ENCODE results near the gene PUSL1. TPM values are rescaled to one million over a fixed set of nuclear protein-coding genes. Genes with fewer than 3 reads are reported as not detected.

PUSL1 gene
- total RNA-seq, 2 experiments from 2014 or later, result 31.3 to 57.1 TPM

DNA sequence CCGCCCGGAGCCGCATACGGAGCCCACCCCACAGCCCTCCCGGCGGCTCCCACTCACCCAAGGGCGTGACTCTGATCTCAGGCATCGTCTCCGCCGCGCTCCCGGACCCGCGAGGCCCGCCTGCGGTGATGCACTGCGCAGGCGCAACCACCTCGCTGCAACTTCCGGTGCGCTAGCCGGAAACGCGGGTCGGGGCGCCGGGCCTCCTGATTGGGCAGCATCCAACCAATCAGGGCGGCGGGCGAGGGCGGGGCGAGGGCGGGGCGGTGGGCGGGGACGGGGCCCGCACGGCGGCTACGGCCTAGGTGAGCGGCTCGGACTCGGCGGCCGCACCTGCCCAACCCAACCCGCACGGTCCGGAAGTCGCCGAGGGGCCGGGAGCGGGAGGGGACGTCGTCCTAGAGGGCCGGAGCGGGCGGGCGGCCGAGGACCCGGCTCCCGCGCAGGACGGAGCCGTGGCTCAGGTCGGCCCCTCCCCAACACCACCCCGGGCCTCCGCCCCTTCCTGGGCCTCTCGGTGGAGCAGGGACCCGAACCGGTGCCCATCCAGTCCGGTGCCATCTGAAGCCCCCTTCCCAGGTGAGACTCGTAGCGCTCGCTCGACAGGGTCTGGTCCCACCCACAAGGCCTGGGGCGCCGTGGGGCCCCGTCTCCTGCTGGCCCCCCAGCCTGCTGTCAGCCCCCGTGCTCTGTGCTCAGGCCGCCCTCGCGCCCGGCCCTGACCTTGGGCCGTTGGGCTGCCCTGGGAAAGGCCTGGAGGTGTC, 16.3 kb downstream of the PUSL1 start, which contains the start of the genes CPTP and INTS11:
Gene CPTP (plus strand): TSS at position 279 of the 764 bp plus-strand sequence. CDS start 2,109 bp downstream, outside the sequence.
Gene INTS11 (minus strand): TSS at position 137 of the 764 bp plus-strand sequence. CDS start 52 bp downstream, at position 85.
- H3K9me2 ChIP-seq (ENCODE audit: insufficient read depth, low read length), result no peaks in the 10 kb centered on the region
- no peak for TF ChIP-seq EZH2phosphoT487 (IDR thresholded peaks at IDR 0.05; ENCODE audit: borderline replicate concordance, low read depth, low read length)
- TF ChIP-seq, protein P1, sequence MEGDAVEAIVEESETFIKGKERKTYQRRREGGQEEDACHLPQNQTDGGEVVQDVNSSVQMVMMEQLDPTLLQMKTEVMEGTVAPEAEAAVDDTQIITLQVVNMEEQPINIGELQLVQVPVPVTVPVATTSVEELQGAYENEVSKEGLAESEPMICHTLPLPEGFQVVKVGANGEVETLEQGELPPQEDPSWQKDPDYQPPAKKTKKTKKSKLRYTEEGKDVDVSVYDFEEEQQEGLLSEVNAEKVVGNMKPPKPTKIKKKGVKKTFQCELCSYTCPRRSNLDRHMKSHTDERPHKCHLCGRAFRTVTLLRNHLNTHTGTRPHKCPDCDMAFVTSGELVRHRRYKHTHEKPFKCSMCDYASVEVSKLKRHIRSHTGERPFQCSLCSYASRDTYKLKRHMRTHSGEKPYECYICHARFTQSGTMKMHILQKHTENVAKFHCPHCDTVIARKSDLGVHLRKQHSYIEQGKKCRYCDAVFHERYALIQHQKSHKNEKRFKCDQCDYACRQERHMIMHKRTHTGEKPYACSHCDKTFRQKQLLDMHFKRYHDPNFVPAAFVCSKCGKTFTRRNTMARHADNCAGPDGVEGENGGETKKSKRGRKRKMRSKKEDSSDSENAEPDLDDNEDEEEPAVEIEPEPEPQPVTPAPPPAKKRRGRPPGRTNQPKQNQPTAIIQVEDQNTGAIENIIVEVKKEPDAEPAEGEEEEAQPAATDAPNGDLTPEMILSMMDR (conservative IDR thresholded peaks at IDR 0.05; ENCODE audit: low read length), result no peak
- peaks cover 25% of the 10 kb centered on the region for H3K4me1 ChIP-seq (ENCODE audit: insufficient read depth, low read length, poor library complexity, severe bottlenecking)
- peak within 1 kb of the TSS; percentile 84 for H3K4me3 ChIP-seq (ENCODE audit: low read depth, low read length, poor library complexity, severe bottlenecking)
- ChIA-PET CTCF (ENCODE audit: unreplicated experiment) (no interaction called here), POLR2A (no interaction called here)
- peak within 1 kb of the TSS; percentile 95 for H3K4me2 ChIP-seq (ENCODE audit: low read length)
- DNase-seq (ENCODE audit: low spot score), result peak; percentile 96
- BruUV-seq (replicated peaks), result no TSS peak
- H2AFZ ChIP-seq (ENCODE audit: low read length), result peak within 1 kb of the TSS; percentile 28; the same call in 1 of the 2 replicates
- intact Hi-C loops (cut with micrococcal nuclease; ENCODE audit: unreplicated experiment), result loop anchor here (2.0 kb wide), 2 partner anchors 16 to 50 kb away; partner anchors contain the start of genes AURKAIP1 and PUSL1
- peak within 1 kb of the TSS; percentile 36 for H3K27ac ChIP-seq (ENCODE audit: low read depth, low read length, poor library complexity, severe bottlenecking)
- peaks cover 3% of the 10 kb centered on the region; the same call in 1 of the 2 replicates for H4K20me1 ChIP-seq (ENCODE audit: insufficient read depth, low read length)
- H3K79me2 ChIP-seq (ENCODE audit: insufficient read depth, low read depth, low read length), result peaks cover 43% of the 10 kb centered on the region
- peaks cover 46% of the 10 kb centered on the region; the same call in 1 of the 2 replicates for H3K36me3 ChIP-seq (ENCODE audit: insufficient read depth, low read length)
- H3K9me3 ChIP-seq (ENCODE audit: low read length), result no peaks in the 10 kb centered on the region

DNA sequence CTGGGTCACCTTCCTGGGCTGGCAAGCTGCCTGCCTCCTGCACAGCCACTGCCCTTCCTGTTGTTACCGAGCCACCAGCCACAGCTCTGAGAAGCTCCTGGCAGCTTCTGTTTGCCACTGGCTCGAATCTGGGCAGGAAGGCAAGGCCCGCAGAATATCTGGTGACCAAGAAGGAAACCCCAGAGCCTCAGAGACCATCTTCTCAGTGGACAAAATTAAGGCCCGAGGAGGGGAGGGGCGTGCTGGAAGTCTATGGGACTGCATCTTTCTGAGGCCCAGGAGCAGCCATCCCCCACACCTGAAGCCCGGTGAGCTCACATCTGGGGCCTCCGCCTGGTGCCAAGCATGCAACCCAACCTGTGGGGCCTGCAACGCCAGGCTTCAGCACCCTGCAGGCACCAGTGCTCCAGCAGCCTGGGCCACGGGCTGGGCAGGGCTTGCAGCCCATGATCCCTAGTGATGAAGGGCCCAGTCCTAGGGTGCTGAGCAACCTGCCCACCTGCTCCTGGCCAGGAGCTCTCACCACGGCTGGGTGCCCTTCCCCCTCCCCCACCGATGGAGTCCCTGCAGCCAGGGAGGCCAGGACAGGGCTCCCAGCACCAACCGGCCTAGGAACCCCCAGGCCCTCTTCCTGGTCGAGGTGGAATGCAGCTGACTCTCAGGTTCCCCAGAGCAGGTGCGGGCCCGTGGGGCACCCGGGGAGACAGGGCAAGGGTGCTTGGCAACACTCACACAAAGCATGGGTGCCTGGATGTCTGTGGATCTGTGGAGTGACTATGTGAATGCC, 17.1 kb downstream of the PUSL1 start:
- ChIA-PET CTCF (ENCODE audit: unreplicated experiment) (no interaction called here), POLR2A (no interaction called here)
- H3K4me2 ChIP-seq (ENCODE audit: low read length), result peak overlapping the region; percentile 95
- H3K27ac ChIP-seq (ENCODE audit: low read depth, low read length, poor library complexity, severe bottlenecking), result peak overlapping the region; percentile 36
- H3K9me2 ChIP-seq (ENCODE audit: insufficient read depth, low read length), result no peaks in the 10 kb centered on the region
- peaks cover 25% of the 10 kb centered on the region for H3K4me1 ChIP-seq (ENCODE audit: insufficient read depth, low read length, poor library complexity, severe bottlenecking)
- no peak for TF ChIP-seq EZH2phosphoT487 (IDR thresholded peaks at IDR 0.05; ENCODE audit: borderline replicate concordance, low read depth, low read length)
- TF ChIP-seq, protein P1 (conservative IDR thresholded peaks at IDR 0.05; ENCODE audit: low read length), result no peak
- no peak overlapping the region for H2AFZ ChIP-seq (ENCODE audit: low read length)
- peak overlapping the region; percentile 84 for H3K4me3 ChIP-seq (ENCODE audit: low read depth, low read length, poor library complexity, severe bottlenecking)
- H3K79me2 ChIP-seq (ENCODE audit: insufficient read depth, low read depth, low read length), result peaks cover 40% of the 10 kb centered on the region
- no TSS peak for BruUV-seq (replicated peaks)
- intact Hi-C loops (cut with micrococcal nuclease; ENCODE audit: unreplicated experiment), result loop anchor here (2.0 kb wide), 2 partner anchors 17 to 49 kb away; partner anchors contain the start of genes AURKAIP1 and PUSL1
- peak; percentile 27 for DNase-seq (ENCODE audit: low spot score)
- H3K9me3 ChIP-seq (ENCODE audit: low read length), result no peaks in the 10 kb centered on the region
- peaks cover 42% of the 10 kb centered on the region; the same call in 1 of the 2 replicates for H3K36me3 ChIP-seq (ENCODE audit: insufficient read depth, low read length)
- H4K20me1 ChIP-seq (ENCODE audit: insufficient read depth, low read length), result peaks cover 3% of the 10 kb centered on the region; the same call in 1 of the 2 replicates
